Mononuclear cell (primary cell): ENCODE results near the gene APOBEC4. TPM values are rescaled to one million over a fixed set of nuclear protein-coding genes. Genes with fewer than 3 reads are reported as not detected.

ENCODE experiments used
- H3K27me3 ChIP-seq: 2 replicates; pipeline ENCODE4 v1.6.0; 2011; ENCODE audit warnings: low read length, control low read depth; ENCODE audit not compliant: insufficient read depth
- H3K4me1 ChIP-seq: 2 replicates; pipeline ENCODE4 v1.5.1; 2011; ENCODE audit warnings: mild to moderate bottlenecking, low read length, control low read depth; ENCODE audit not compliant: insufficient read depth
- H3K4me3 ChIP-seq: 2 replicates; pipeline ENCODE4 v1.5.1; 2011; ENCODE audit warnings: mild to moderate bottlenecking, low read length, moderate library complexity
- H3K9me3 ChIP-seq: 2 replicates; pipeline ENCODE4 v1.5.1; 2011; ENCODE audit warnings: low read depth, mild to moderate bottlenecking, control low read depth, low read length
- total RNA-seq: library from RNA; depleted of rRNA; stranded (reverse); fragments of >200 nt; gene quantifications from one replicate; pipeline ENCODE4 v1.2.3, GENCODE V29; 2012

The APOBEC4 gene
- total RNA-seq, 1 donor: 0.10 TPM

- peaks cover 97% of the 10 kb centered on the region for H3K4me1 ChIP-seq
These were observed 47.2 kb downstream of the APOBEC4 start for GRCh38 chr1:183605904-183606303.

GRCh38 chr1:183604815-183605214 is 48.3 kb downstream of the APOBEC4 start:
- H3K4me3 ChIP-seq: no peak overlapping the region
- peaks cover 99% of the 10 kb centered on the region for H3K4me1 ChIP-seq
- no peaks in the 10 kb centered on the region for H3K9me3 ChIP-seq
- H3K27me3 ChIP-seq: no peaks in the 10 kb centered on the region

More at GRCh38 chr1:183605904-183606303, 47.2 kb downstream of the APOBEC4 start:
- Histone ChIP-seq H3K4me3 (no peak overlapping the region), H3K9me3 (no peaks in the 10 kb centered on the region), H3K27me3 (no peaks in the 10 kb centered on the region)

GRCh38 chr1:183604038-183604808 is 48.9 kb downstream of the APOBEC4 start:
- Histone ChIP-seq H3K4me1 (peaks cover 97% of the 10 kb centered on the region), H3K4me3 (no peak overlapping the region), H3K9me3 (no peaks in the 10 kb centered on the region), H3K27me3 (no peaks in the 10 kb centered on the region)

- Histone ChIP-seq H3K4me3 (no peak overlapping the region), H3K27me3 (no peaks in the 10 kb centered on the region), H3K9me3 (no peaks in the 10 kb centered on the region), H3K4me1 (peaks cover 91% of the 10 kb centered on the region)
These were observed 50.6 kb downstream of the APOBEC4 start for GRCh38 chr1:183602510-183602909.

GRCh38 chr1:183600634-183601033 is 52.5 kb downstream of the APOBEC4 start:
- Histone ChIP-seq H3K27me3 (no peaks in the 10 kb centered on the region), H3K4me3 (no peak overlapping the region), H3K4me1 (peaks cover 73% of the 10 kb centered on the region), H3K9me3 (no peaks in the 10 kb centered on the region)

GRCh38 chr1:183600136-183600535 is 53.0 kb downstream of the APOBEC4 start:
- Histone ChIP-seq H3K27me3 (no peaks in the 10 kb centered on the region), H3K9me3 (no peaks in the 10 kb centered on the region), H3K4me3 (no peak overlapping the region), H3K4me1 (peaks cover 68% of the 10 kb centered on the region)

- no peaks in the 10 kb centered on the region for H3K9me3 ChIP-seq
- H3K4me1 ChIP-seq: peaks cover 64% of the 10 kb centered on the region
- no peaks in the 10 kb centered on the region for H3K27me3 ChIP-seq
- no peak overlapping the region for H3K4me3 ChIP-seq
These were observed 54.7 kb downstream of the APOBEC4 start for GRCh38 chr1:183598386-183598785.

GRCh38 chr1:183597656-183598347 is 55.3 kb downstream of the APOBEC4 start:
- Histone ChIP-seq H3K4me3 (no peak overlapping the region), H3K4me1 (peaks cover 64% of the 10 kb centered on the region), H3K27me3 (no peaks in the 10 kb centered on the region), H3K9me3 (no peaks in the 10 kb centered on the region)

- Histone ChIP-seq H3K4me3 (no peak overlapping the region), H3K4me1 (peaks cover 64% of the 10 kb centered on the region), H3K9me3 (no peaks in the 10 kb centered on the region), H3K27me3 (no peaks in the 10 kb centered on the region)
These were observed 56.6 kb downstream of the APOBEC4 start for GRCh38 chr1:183596500-183596899.

Other genes with a start within 250 kb of the APOBEC4 start
- gene NMNAT2, start 234.9 kb downstream of the APOBEC4 start, total RNA-seq: not detected
- 36.6 TPM for gene SMG7, start 180.8 kb downstream of the APOBEC4 start, total RNA-seq
- 184 TPM for gene NCF2, start 62.9 kb downstream of the APOBEC4 start, total RNA-seq
- gene ARPC5, start 17.5 kb downstream of the APOBEC4 start, total RNA-seq: 63.4 TPM
- 1.5 TPM for gene RGL1, start 151.8 kb upstream of the APOBEC4 start, total RNA-seq